NCI-H2029 (cell line): Measurements from ENCODE around the gene ZNF283.
"Not testable (repeated sequence)": the region's sequence is repeated elsewhere in the genome, so short reads cannot be mapped to it uniquely, and the experiment has no call there.

Source experiments
- DNase-seq: peaks from one replicate; lab custom pipeline; 2025; lab: John Stamatoyannopoulos, UW

The ZNF283 gene

DNA sequence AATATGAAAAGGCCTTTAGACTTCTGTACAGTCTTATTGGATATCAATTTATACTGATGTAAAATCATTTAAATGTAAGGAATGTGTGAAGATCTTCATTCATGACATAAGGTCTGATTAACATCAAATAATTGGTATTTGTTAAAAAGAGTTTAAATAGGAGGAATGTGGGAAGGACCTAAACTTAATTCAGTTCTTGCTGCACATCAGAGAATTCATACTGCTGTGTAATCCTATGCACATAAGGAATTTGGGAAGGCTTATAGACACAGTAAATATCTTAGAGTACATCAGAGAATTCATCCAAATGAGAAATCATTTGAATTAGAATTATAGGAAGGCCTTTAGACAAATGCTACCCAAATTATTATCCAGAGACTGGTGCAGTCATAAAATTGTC, 21.7 kb downstream of the ZNF283 start:
- no peak for DNase-seq

DNA sequence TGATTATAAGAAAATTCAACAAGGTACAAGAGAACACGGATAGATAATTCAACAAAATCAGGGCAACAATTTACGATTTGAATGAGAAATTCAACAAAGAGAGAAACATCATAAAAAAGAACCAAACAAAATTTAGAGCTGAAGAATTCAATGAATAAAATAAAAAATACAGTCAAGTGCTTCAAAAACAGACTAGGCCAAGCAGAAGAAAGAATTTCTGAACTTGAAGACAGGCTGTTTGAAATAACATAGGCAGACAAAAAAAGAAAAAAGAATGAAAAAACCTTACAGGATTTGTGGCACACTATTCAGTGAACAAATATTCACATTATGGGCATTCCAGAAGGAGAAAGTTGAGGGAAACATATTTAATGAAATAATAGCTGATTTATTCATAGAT, 31.1 kb downstream of the ZNF283 start:
- DNase-seq: no peak

DNA sequence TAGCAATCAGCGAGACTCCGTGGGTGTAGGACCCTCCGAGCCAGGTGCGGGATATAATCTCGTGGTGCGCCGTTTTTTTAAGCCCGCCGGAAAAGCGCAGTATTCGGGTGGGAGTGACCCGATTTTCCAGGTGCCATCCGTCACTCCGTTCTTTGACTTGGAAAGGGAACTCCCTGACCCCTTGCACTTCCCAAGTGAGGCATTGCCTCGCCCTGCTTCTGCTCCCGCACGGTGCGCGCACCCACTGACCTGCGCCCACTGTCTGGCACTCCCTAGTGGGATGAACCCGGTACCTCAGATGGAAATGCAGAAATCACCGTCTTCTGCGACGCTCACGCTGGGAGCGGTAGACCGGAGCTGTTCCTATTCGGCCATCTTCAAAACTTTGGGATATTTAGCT, 39.8 kb downstream of the ZNF283 start:
- DNase-seq: not testable (repeated sequence)

DNA sequence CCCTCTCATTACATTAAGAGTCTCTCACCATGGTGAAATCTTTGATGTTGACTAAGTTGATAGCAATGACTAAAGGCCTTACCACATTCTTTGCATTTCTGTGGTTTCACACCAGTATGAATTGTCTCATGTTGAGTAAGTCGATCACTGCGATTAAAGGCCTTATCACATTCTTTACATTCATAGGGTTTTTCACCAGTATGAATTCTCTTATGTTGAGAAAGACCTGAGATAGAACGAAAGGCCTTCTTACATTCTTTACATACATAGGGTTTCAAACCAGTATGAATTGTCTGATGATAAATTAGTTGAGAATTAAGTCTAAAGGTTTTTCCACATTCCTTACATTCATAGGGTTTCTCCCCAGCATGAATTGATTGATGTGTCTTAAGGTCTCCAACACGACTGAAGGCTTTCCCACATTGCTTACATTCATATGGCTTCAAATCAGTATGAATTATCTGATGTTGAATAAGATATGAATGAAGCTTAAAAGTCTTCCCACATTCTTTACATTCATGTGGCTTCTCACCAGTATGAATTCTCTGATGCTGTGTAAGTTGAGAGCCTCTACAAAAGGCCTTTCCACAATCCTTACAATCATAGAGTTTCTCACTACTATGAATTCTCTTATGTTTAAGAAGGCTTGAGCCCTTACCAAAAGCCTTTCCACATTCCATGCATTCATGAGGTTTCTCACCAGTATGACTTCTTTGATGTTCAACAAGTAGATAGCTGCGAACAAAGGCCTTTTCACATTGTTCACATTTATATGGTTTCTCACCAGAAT, 45.6 kb downstream of the ZNF283 start:
- no peak for DNase-seq

DNA sequence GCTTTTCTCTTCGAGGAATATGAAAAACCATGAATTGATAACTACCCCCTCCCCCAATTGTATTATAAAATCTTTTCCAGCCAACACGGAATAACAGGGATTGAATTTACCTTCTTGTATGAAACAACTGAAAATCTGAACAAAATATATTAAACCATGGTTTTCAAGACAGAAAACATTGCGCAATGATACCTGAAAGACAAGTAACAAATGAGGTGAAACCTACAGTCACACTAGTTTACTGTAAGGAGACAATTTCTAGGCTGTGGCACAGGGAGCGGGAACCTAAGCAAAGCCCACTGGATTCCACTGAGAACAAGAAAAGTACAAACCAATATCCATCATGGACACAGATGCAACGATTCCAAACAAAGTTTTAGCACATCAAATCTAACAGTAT, 53.4 kb downstream of the ZNF283 start:
- DNase-seq: no peak

DNA sequence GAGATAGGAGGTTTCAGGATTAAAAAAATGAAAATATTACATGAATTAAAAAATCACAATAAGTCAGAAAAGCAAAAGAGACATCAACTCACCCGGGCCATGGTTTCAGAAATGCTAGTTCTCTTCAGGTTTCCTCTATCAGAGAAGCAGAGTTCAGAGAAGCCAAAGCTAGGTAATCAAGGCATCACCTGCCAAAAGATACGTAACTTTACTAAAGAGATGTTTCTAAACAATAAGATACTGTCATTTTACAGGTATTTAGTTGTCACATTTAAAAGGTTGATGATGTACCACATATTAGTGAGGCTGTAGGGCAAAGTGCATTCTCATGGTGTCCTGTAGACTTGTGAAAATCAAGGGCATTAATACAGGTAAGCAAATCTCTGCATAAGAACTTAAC, 56.7 kb downstream of the ZNF283 start, which contains the start of gene ZNF404:
Gene ZNF404 (minus strand): TSS at position 101 of the 400 bp plus-strand sequence.
- DNase-seq: no peak

DNA sequence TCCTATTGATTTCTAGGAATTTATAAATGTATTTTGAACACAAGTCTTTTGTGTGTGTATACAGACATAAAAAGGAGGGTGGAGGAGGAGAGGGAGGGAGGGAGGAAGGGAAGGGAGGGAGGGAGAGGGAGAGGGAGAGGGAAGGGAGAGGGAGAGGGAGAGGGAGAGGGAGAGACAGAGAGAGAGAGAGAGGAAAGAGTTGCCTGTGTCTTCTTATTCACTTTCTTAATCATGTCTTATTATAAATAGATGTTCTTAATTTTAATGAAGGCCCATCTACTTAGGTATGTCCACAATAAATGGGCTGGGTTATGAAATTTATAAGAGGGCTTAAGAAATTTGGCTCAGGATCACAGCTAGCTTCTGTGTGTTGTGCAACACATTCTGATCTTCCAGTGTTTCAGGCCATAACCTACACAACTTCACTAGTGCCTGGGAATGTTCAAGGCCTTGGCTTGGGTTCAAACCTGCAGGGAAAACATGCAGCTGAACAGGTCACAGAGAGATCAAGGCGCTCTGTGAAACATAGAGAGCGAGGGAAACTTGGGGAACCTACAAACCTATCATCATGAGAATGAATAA, 68.7 kb downstream of the ZNF283 start:
- no peak for DNase-seq
